ENCODE measurements around the gene TGM6. TPM values are rescaled to one million over a fixed set of nuclear protein-coding genes. Genes with fewer than 3 reads are reported as not detected.

The TGM6 gene
- total RNA-seq, 1 donor from 2014 or later = not detected

- no peak overlapping the region for H3K4me3 ChIP-seq
- H3K9me3 ChIP-seq = no peaks in the 10 kb centered on the region
- ATAC-seq (no peak), DNase-seq (no peak)
- no peaks in the 10 kb centered on the region for H3K4me1 ChIP-seq
- no peak overlapping the region for H3K27ac ChIP-seq
- H3K27me3 ChIP-seq = peaks cover 19% of the 10 kb centered on the region
- TF ChIP-seq CTCF (IDR thresholded peaks at IDR 0.05) = no peak
- H3K36me3 ChIP-seq = no peaks in the 10 kb centered on the region
- intact Hi-C loops (cut with DNase I) = no loop called here
These were observed 30.1 kb upstream of the TGM6 start for GRCh38 chr20:2350606-2351005.

- Histone ChIP-seq H3K36me3 (no peaks in the 10 kb centered on the region), H3K4me3 (no peak overlapping the region), H3K9me3 (no peaks in the 10 kb centered on the region), H3K27ac (no peak overlapping the region), H3K27me3 (peaks cover 14% of the 10 kb centered on the region), H3K4me1 (no peaks in the 10 kb centered on the region)
- TF ChIP-seq CTCF (IDR thresholded peaks at IDR 0.05) = no peak
- DNase-seq (no peak), ATAC-seq (no peak)
- intact Hi-C loops (cut with DNase I) = no loop called here
These were observed 27.5 kb upstream of the TGM6 start for GRCh38 chr20:2353231-2353630.

- intact Hi-C loops (cut with DNase I) = no loop called here
- TF ChIP-seq CTCF (IDR thresholded peaks at IDR 0.05) = no peak
- no peak overlapping the region for H3K4me3 ChIP-seq
- no peak for ATAC-seq
- H3K27ac ChIP-seq = no peak overlapping the region
- no peaks in the 10 kb centered on the region for H3K36me3 ChIP-seq
- peaks cover 9% of the 10 kb centered on the region for H3K9me3 ChIP-seq
- no peaks in the 10 kb centered on the region for H3K4me1 ChIP-seq
- H3K27me3 ChIP-seq = peaks cover 8% of the 10 kb centered on the region
- no peak for DNase-seq
These were observed 23.6 kb upstream of the TGM6 start for GRCh38 chr20:2357114-2357513.

GRCh38 chr20:2358006-2358405 is 22.7 kb upstream of the TGM6 start:
- Histone ChIP-seq H3K4me1 (no peaks in the 10 kb centered on the region), H3K9me3 (peaks cover 9% of the 10 kb centered on the region), H3K36me3 (no peaks in the 10 kb centered on the region), H3K4me3 (no peak overlapping the region), H3K27me3 (peaks cover 8% of the 10 kb centered on the region), H3K27ac (no peak overlapping the region)
- DNase-seq (no peak), ATAC-seq (no peak)
- TF ChIP-seq CTCF (IDR thresholded peaks at IDR 0.05) = no peak
- intact Hi-C loops (cut with DNase I) = no loop called here

- Histone ChIP-seq H3K9me3 (peaks cover 9% of the 10 kb centered on the region), H3K27ac (no peak overlapping the region), H3K4me3 (no peak overlapping the region), H3K4me1 (no peaks in the 10 kb centered on the region), H3K36me3 (no peaks in the 10 kb centered on the region), H3K27me3 (no peaks in the 10 kb centered on the region)
- TF ChIP-seq CTCF (IDR thresholded peaks at IDR 0.05) = no peak
- no peak for DNase-seq
- intact Hi-C loops (cut with DNase I) = no loop called here
- ATAC-seq = no peak
These were observed 19.6 kb upstream of the TGM6 start for GRCh38 chr20:2361035-2361593.

- intact Hi-C loops (cut with DNase I) = no loop called here
- Histone ChIP-seq H3K27ac (no peak overlapping the region), H3K27me3 (no peaks in the 10 kb centered on the region), H3K36me3 (no peaks in the 10 kb centered on the region), H3K9me3 (peaks cover 9% of the 10 kb centered on the region), H3K4me1 (no peaks in the 10 kb centered on the region), H3K4me3 (no peak overlapping the region)
- DNase-seq = no peak
- no peak for TF ChIP-seq CTCF (IDR thresholded peaks at IDR 0.05)
- ATAC-seq = no peak
These were observed 17.5 kb upstream of the TGM6 start for GRCh38 chr20:2363187-2363586.
